Measurements from ENCODE around the gene ITGB8.

ITGB8 gene

GRCh38 chr7:20307901-20308300 is 22.8 kb upstream of the ITGB8 start:
- no peak for DNase-seq (ENCODE audit: low read depth)

- no peak for DNase-seq (ENCODE audit: low read depth)
Measured at GRCh38 chr7:20310301-20310700, 20.4 kb upstream of the ITGB8 start.

GRCh38 chr7:20310963-20311742 is 19.5 kb upstream of the ITGB8 start:
- DNase-seq (ENCODE audit: low read depth): no peak

GRCh38 chr7:20311743-20312042 is 19.0 kb upstream of the ITGB8 start:
- DNase-seq (ENCODE audit: low read depth): no peak

GRCh38 chr7:20312562-20312961 is 18.1 kb upstream of the ITGB8 start:
- DNase-seq (ENCODE audit: low read depth): no peak

GRCh38 chr7:20313626-20314025 is 17.1 kb upstream of the ITGB8 start:
- no peak for DNase-seq (ENCODE audit: low read depth)

- DNase-seq (ENCODE audit: low read depth): no peak
Measured at GRCh38 chr7:20314198-20314597, 16.5 kb upstream of the ITGB8 start.

GRCh38 chr7:20316706-20317105 is 14.0 kb upstream of the ITGB8 start:
- no peak for DNase-seq (ENCODE audit: low read depth)

- no peak for DNase-seq (ENCODE audit: low read depth)
Measured at GRCh38 chr7:20317413-20317812, 13.3 kb upstream of the ITGB8 start.

- no peak for DNase-seq (ENCODE audit: low read depth)
Measured at GRCh38 chr7:20318933-20319332, 11.8 kb upstream of the ITGB8 start.

GRCh38 chr7:20320322-20320721 is 10.4 kb upstream of the ITGB8 start:
- no peak for DNase-seq (ENCODE audit: low read depth)

GRCh38 chr7:20320786-20321185 is 9.9 kb upstream of the ITGB8 start:
- DNase-seq (ENCODE audit: low read depth): no peak

- no peak for DNase-seq (ENCODE audit: low read depth)
Measured at GRCh38 chr7:20323595-20323994, 7.1 kb upstream of the ITGB8 start.

- DNase-seq (ENCODE audit: low read depth): no peak
Measured at GRCh38 chr7:20326342-20326741, 4.4 kb upstream of the ITGB8 start.

GRCh38 chr7:20327055-20327454 is 3.6 kb upstream of the ITGB8 start:
- DNase-seq (ENCODE audit: low read depth): no peak

GRCh38 chr7:20328027-20328426 is 2.7 kb upstream of the ITGB8 start:
- no peak for DNase-seq (ENCODE audit: low read depth)

- no peak for DNase-seq (ENCODE audit: low read depth)
Measured at GRCh38 chr7:20328692-20329091, 2.0 kb upstream of the ITGB8 start.

GRCh38 chr7:20329389-20330238 is 1.1 kb upstream of the ITGB8 start:
- no peak for DNase-seq (ENCODE audit: low read depth)

GRCh38 chr7:20330928-20331909 is 519 bp downstream of the ITGB8 start:
- no peak for DNase-seq (ENCODE audit: low read depth)

- DNase-seq (ENCODE audit: low read depth): no peak
Measured at GRCh38 chr7:20331910-20332813, 1.5 kb downstream of the ITGB8 start.

GRCh38 chr7:20338285-20338684 is 7.6 kb downstream of the ITGB8 start:
- DNase-seq (ENCODE audit: low read depth): no peak

All from activated T-helper 1 cell treated with Interleukin-2 at 50 U/mL for 16 hours (primary cell).